Measurements from ENCODE around the gene RNF208.

DNA sequence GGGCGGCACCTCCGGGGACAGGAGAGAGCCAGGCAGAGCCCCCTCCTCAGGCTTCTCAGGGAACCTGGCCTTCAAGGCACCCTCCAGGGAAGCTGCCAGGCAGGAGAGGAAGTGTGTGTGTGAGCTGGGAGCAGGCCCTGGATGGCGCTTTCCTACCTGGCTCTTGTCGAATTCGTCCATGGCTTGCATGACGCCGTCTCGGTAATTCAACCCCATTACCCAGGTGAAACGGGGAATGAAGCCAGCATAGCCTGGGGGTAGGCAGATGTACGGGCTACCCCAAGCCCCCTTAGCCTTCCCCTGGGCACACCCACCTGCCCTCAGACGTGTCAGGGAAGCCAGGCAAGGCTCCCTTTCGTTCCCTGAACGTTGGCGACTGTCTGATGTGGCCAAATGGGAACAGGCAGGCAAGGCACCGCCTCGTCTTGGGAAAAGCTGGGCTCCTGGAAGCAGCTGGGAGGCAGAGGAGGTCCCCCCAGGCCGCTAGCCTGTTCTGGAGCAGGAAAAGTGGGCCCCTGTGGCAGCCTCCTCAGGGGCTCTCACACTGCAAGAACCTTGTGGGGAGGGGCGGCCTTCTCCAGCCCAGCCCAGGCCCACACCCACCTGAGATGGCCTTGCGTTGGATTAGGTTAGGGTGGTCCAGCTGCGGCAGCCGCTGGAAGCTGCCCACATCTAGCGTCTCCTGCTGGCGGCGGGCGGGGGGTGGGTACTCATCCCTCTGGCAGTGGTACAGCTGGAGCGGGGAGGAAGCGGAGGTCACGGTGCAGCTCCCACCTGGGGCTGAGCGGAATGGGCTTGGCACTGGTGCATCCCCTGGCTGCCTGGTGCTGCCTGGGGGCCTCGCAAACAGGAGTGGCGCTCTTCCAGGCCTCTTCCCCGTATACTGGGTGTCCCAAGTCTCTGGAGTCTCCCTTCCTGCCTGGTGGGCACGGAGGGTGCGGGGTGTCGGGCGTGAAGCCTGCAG, 22.7 kb upstream of the RNF208 start:
- no peak for TF ChIP-seq USF1 (IDR thresholded peaks at IDR 0.05; ENCODE audit: borderline replicate concordance, extremely low read length, insufficient read depth, low read depth, low read length)
- TF ChIP-seq, protein P1, sequence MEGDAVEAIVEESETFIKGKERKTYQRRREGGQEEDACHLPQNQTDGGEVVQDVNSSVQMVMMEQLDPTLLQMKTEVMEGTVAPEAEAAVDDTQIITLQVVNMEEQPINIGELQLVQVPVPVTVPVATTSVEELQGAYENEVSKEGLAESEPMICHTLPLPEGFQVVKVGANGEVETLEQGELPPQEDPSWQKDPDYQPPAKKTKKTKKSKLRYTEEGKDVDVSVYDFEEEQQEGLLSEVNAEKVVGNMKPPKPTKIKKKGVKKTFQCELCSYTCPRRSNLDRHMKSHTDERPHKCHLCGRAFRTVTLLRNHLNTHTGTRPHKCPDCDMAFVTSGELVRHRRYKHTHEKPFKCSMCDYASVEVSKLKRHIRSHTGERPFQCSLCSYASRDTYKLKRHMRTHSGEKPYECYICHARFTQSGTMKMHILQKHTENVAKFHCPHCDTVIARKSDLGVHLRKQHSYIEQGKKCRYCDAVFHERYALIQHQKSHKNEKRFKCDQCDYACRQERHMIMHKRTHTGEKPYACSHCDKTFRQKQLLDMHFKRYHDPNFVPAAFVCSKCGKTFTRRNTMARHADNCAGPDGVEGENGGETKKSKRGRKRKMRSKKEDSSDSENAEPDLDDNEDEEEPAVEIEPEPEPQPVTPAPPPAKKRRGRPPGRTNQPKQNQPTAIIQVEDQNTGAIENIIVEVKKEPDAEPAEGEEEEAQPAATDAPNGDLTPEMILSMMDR (IDR thresholded peaks at IDR 0.05 in 2 of 3, conservative IDR thresholded peaks at IDR 0.05 in 1 of 3; ENCODE audit: control insufficient read depth in 2 of 3, extremely low read depth in 1 of 3, insufficient read depth in 1 of 3, low read depth in 3 of 3, low read length in 3 of 3), result no peak
- TF ChIP-seq EZH2 (IDR thresholded peaks at IDR 0.05; ENCODE audit: borderline replicate concordance, control insufficient read depth, low read depth, low read length), result no peak
- no peak for TF ChIP-seq RELA (IDR thresholded peaks at IDR 0.05; ENCODE audit: borderline replicate concordance, partially characterized antibody)
- TF ChIP-seq BCL11A (IDR thresholded peaks at IDR 0.05; ENCODE audit: low read depth, low read length), result no peak
- no peak for TF ChIP-seq TCF12 (IDR thresholded peaks at IDR 0.05; ENCODE audit: low read depth, low read length)
- no peak for TF ChIP-seq TARDBP (IDR thresholded peaks at IDR 0.05; ENCODE audit: borderline replicate concordance)
